Stimulated activated CD4-positive, alpha-beta T cell treated with anti-CD3 and anti-CD28 coated beads, Interleukin-1b, Interleukin-23, amount 100 ng/mL, for 4 hours (primary cell): Measurements from ENCODE around the gene LRRC8B.
"Not testable (repeated sequence)": the region's sequence is repeated elsewhere in the genome, so short reads cannot be mapped to it uniquely, and the experiment has no call there.

Source experiments
- DNase-seq, 2 donors: peaks; one replicate each; pipeline ENCODE4 v3.0.0-alpha.2; 2020; ENCODE audit warnings: low read depth in 2 of 2

LRRC8B gene

GRCh38 chr1:89581859-89582258 is 57.2 kb downstream of the LRRC8B start:
- no peak for DNase-seq

- DNase-seq, result no peak
Observed at GRCh38 chr1:89582571-89582970, 57.9 kb downstream of the LRRC8B start.

GRCh38 chr1:89584211-89584610 is 59.6 kb downstream of the LRRC8B start:
- no peak for DNase-seq

- no peak for DNase-seq
Observed at GRCh38 chr1:89584781-89585180, 60.2 kb downstream of the LRRC8B start.

- DNase-seq, result no peak
Observed at GRCh38 chr1:89587729-89588161, 63.1 kb downstream of the LRRC8B start.

- DNase-seq, result no peak
Observed at GRCh38 chr1:89588480-89588879, 63.9 kb downstream of the LRRC8B start.

GRCh38 chr1:89589515-89589914 is 64.9 kb downstream of the LRRC8B start:
- no peak for DNase-seq

- DNase-seq, result no peak
Observed at GRCh38 chr1:89590341-89591080, 65.9 kb downstream of the LRRC8B start.

GRCh38 chr1:89592861-89593302 is 68.3 kb downstream of the LRRC8B start:
- not testable (repeated sequence) for DNase-seq

GRCh38 chr1:89594096-89594740 is 69.6 kb downstream of the LRRC8B start:
- DNase-seq, result no peak

GRCh38 chr1:89596698-89597097 is 72.1 kb downstream of the LRRC8B start:
- no peak for DNase-seq

- no peak for DNase-seq
Observed at GRCh38 chr1:89598450-89599331, 74.1 kb downstream of the LRRC8B start.

- DNase-seq, result no peak
Observed at GRCh38 chr1:89599332-89599630, 74.7 kb downstream of the LRRC8B start.

- no peak for DNase-seq
Observed at GRCh38 chr1:89600451-89601224, 76.0 kb downstream of the LRRC8B start.

- no peak for DNase-seq
Observed at GRCh38 chr1:89602871-89603404, 78.3 kb downstream of the LRRC8B start.

- DNase-seq, result peak in 1 of 2 donors; percentile 33
Observed at GRCh38 chr1:89603651-89604413, 79.2 kb downstream of the LRRC8B start.

- DNase-seq, result peak in 1 of 2 donors; percentile 11
Observed at GRCh38 chr1:89604414-89604735, 79.7 kb downstream of the LRRC8B start.

- DNase-seq, result no peak
Observed at GRCh38 chr1:89605692-89606091, 81.1 kb downstream of the LRRC8B start.

- DNase-seq, result no peak
Observed at GRCh38 chr1:89606227-89606980, 81.8 kb downstream of the LRRC8B start.

GRCh38 chr1:89607156-89607555 is 82.5 kb downstream of the LRRC8B start:
- no peak for DNase-seq
